GM13976 (cell line): ENCODE data around the gene ABCA7.
A peak's percentile ranks its signal among the peaks of the same experiment; 100 is the strongest.

Experiments used
- DNase-seq: peaks from one replicate; pipeline ENCODE4 v3.0.0; 2012; ENCODE audit warnings: low spot score
- CTCF ChIP-seq: IDR thresholded peaks from 2 replicates; pipeline ENCODE4 v1.5.1; 2012; ENCODE audit warnings: borderline replicate concordance, mild to moderate bottlenecking; ENCODE audit not compliant: insufficient read depth; ENCODE audit errors: extremely low read depth, missing control alignments, control extremely low read depth
- in situ Hi-C: fragments of 300-500 bp; cut with MboI; formaldehyde crosslinking; loops from one replicate; pipeline ENCODE4 v1.12.0; 2022; ENCODE audit warnings: low sequenced_read_pairs, mixed read lengths, inconsistent platforms; ENCODE audit not compliant: unreplicated experiment

The ABCA7 gene

GRCh38 chr19:1069009-1069779 lies 29.3 kb downstream of the ABCA7 start:
- no peak for TF ChIP-seq CTCF
- in situ Hi-C loops: no loop called here
- DNase-seq: peak; percentile 70

GRCh38 chr19:1070576-1070930 lies 30.6 kb downstream of the ABCA7 start:
- in situ Hi-C loops: no loop called here
- no peak for TF ChIP-seq CTCF
- no peak for DNase-seq

GRCh38 chr19:1070931-1071791 lies 31.3 kb downstream of the ABCA7 start:
- TF ChIP-seq CTCF: no peak
- no peak for DNase-seq
- in situ Hi-C loops: no loop called here

GRCh38 chr19:1072371-1073015 lies 32.6 kb downstream of the ABCA7 start:
- in situ Hi-C loops: no loop called here
- TF ChIP-seq CTCF: no peak
- DNase-seq: no peak

GRCh38 chr19:1073063-1073955 lies 33.4 kb downstream of the ABCA7 start:
- TF ChIP-seq CTCF: no peak
- DNase-seq: no peak
- in situ Hi-C loops: no loop called here
